ENCODE data around the gene PPCDC. TPM values are rescaled to one million over a fixed set of nuclear protein-coding genes. Genes with fewer than 3 reads are reported as not detected.

PPCDC gene
- polyA plus RNA-seq, 3 donors, result 14.2 to 33.7 (median 18.7) TPM

DNA sequence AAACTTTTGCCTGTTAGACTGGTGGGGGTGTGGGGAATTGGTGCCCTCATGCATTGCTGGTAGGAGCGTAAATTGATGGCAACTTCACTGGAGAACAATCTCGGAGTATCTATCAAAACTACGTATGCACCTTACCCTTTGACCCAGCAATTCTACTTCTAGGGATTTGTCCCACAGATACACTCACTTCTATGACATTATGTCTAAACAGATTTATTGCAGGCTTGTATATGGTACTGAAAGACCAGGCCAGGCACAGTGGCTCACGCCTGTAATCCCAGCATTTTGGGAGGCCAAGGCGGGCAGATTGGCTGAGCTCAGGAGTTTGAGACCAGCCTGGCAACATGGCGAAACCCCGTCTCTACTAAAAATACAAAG lies 30.3 kb downstream of the PPCDC start:
- H3K4me1 ChIP-seq (ENCODE audit: control insufficient read depth in 1 of 2, insufficient read depth in 2 of 2, low read length in 2 of 2), result peaks cover 29 to 48% of the 10 kb centered on the region in 2 donors
- H3K27me3 ChIP-seq (ENCODE audit: control insufficient read depth in 2 of 2, insufficient read depth in 2 of 2, low read length in 2 of 2), result no peaks in the 10 kb centered on the region
- H3K4me1 Mint-ChIP-seq, result peaks cover 46% of the 10 kb centered on the region
- no peak overlapping the region for H3K4me2 ChIP-seq (replicated peaks; ENCODE audit: extremely low read depth, low read length, poor library complexity, severe bottlenecking)
- no peak for DNase-seq
- H3K9me3 ChIP-seq (replicated peaks in 1 of 2; ENCODE audit: control insufficient read depth in 1 of 2, insufficient read depth in 1 of 2, low read length in 2 of 2), result no peaks in the 10 kb centered on the region
- H3K4me3 Mint-ChIP-seq, result no peak overlapping the region
- TF ChIP-seq, protein P1, sequence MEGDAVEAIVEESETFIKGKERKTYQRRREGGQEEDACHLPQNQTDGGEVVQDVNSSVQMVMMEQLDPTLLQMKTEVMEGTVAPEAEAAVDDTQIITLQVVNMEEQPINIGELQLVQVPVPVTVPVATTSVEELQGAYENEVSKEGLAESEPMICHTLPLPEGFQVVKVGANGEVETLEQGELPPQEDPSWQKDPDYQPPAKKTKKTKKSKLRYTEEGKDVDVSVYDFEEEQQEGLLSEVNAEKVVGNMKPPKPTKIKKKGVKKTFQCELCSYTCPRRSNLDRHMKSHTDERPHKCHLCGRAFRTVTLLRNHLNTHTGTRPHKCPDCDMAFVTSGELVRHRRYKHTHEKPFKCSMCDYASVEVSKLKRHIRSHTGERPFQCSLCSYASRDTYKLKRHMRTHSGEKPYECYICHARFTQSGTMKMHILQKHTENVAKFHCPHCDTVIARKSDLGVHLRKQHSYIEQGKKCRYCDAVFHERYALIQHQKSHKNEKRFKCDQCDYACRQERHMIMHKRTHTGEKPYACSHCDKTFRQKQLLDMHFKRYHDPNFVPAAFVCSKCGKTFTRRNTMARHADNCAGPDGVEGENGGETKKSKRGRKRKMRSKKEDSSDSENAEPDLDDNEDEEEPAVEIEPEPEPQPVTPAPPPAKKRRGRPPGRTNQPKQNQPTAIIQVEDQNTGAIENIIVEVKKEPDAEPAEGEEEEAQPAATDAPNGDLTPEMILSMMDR (IDR thresholded peaks at IDR 0.05), result no peak
- H3K27ac Mint-ChIP-seq, result no peak overlapping the region
- H3K4me3 ChIP-seq (replicated peaks in 1 of 3; ENCODE audit: low read depth in 2 of 3, low read length in 3 of 3), result no peak overlapping the region
- no peaks in the 10 kb centered on the region for H4K20me1 ChIP-seq (ENCODE audit: insufficient read depth, low read length)
- intact Hi-C loops (cut with micrococcal nuclease), result no loop called here
- 88% methylated on average over 2 of the region's 7 CpGs for WGBS (ENCODE audit: insufficient coverage)
- peaks cover 25 to 30% of the 10 kb centered on the region in 2 donors for H3K36me3 Mint-ChIP-seq
- H2AFZ ChIP-seq (ENCODE audit: insufficient read depth, low read depth, low read length, poor library complexity, severe bottlenecking), result no peak overlapping the region
- H3K79me2 ChIP-seq (ENCODE audit: insufficient read depth, low read length), result no peaks in the 10 kb centered on the region
- H3K27me3 Mint-ChIP-seq (ENCODE audit: low read depth in 3 of 3), result peaks cover 0 to 4% (median 2%) of the 10 kb centered on the region in 3 donors
- peaks cover 8 to 18% of the 10 kb centered on the region in 2 donors for H3K36me3 ChIP-seq (replicated peaks in 1 of 2; ENCODE audit: control insufficient read depth in 1 of 2, insufficient read depth in 2 of 2, low read length in 2 of 2)
- no peaks in the 10 kb centered on the region for H3K9me3 Mint-ChIP-seq
- H3K27ac ChIP-seq (ENCODE audit: low read depth in 1 of 2, low read length in 2 of 2), result no peak overlapping the region
- no peak overlapping the region for H3K9ac ChIP-seq (ENCODE audit: insufficient read depth, low read length, poor library complexity, severe bottlenecking)

DNA sequence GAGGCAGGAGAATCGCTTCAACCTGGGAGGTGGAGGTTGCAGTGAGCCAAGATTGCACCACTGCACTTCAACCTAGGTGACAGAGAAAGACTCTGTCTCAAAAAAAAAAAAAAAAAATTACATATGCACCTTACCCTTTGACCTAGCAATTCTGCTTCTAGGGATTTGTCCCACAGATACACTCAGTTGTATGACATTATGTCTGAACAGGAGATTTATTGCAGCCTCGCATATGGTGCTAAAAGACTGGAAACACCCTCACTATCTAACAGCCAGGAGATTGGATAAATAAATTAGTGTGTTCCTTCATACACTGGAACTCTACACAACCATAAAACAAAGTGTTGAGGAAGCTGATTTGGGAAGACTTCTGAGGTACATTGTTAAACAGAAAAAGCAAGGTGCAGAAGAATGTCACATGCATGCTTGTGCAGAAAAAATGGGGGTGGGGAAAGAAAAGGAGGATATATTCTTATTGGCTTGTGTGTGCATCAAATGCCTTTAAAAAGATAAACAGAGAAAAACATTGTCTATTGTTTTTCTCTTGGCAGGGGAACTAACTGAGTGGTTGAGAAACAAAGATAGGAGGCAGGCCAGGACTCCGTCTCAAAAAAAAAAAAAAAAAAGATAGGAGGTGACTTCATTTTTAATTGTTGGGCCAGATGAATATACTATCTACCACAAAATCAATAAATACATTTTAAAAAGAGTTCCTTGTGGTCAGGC lies 30.9 kb downstream of the PPCDC start:
- intact Hi-C loops (cut with micrococcal nuclease), result no loop called here
- H3K27ac ChIP-seq (ENCODE audit: low read depth in 1 of 2, low read length in 2 of 2), result no peak overlapping the region
- no peak overlapping the region for H3K27ac Mint-ChIP-seq

More for the DNA sequence above, 30.9 kb downstream of the PPCDC start:
- H3K79me2 ChIP-seq (ENCODE audit: insufficient read depth, low read length), result no peaks in the 10 kb centered on the region
- peak overlapping the region in 1 of 2 donors; percentile 8 for H3K4me3 Mint-ChIP-seq
- H3K4me3 ChIP-seq (replicated peaks in 1 of 3; ENCODE audit: low read depth in 2 of 3, low read length in 3 of 3), result no peak overlapping the region
- H3K27me3 Mint-ChIP-seq (ENCODE audit: low read depth in 3 of 3), result peaks cover 0 to 4% (median 2%) of the 10 kb centered on the region in 3 donors
- WGBS (ENCODE audit: insufficient coverage), result 100% methylated on average over 1 of the region's 3 CpGs
- no peak for DNase-seq
- H3K36me3 ChIP-seq (replicated peaks in 1 of 2; ENCODE audit: control insufficient read depth in 1 of 2, insufficient read depth in 2 of 2, low read length in 2 of 2), result peaks cover 3 to 12% of the 10 kb centered on the region in 2 donors
- H3K4me1 ChIP-seq (ENCODE audit: control insufficient read depth in 1 of 2, insufficient read depth in 2 of 2, low read length in 2 of 2), result peaks cover 24 to 42% of the 10 kb centered on the region in 2 donors
- TF ChIP-seq, protein P1 (IDR thresholded peaks at IDR 0.05), result no peak
- H3K4me2 ChIP-seq (replicated peaks; ENCODE audit: extremely low read depth, low read length, poor library complexity, severe bottlenecking), result no peak overlapping the region
- no peak overlapping the region for H3K9ac ChIP-seq (ENCODE audit: insufficient read depth, low read length, poor library complexity, severe bottlenecking)
- no peaks in the 10 kb centered on the region for H3K9me3 Mint-ChIP-seq
- H3K9me3 ChIP-seq (replicated peaks in 1 of 2; ENCODE audit: control insufficient read depth in 1 of 2, insufficient read depth in 1 of 2, low read length in 2 of 2), result no peaks in the 10 kb centered on the region
- peaks cover 40% of the 10 kb centered on the region for H3K4me1 Mint-ChIP-seq
- H3K27me3 ChIP-seq (ENCODE audit: control insufficient read depth in 2 of 2, insufficient read depth in 2 of 2, low read length in 2 of 2), result no peaks in the 10 kb centered on the region
- H2AFZ ChIP-seq (ENCODE audit: insufficient read depth, low read depth, low read length, poor library complexity, severe bottlenecking), result no peak overlapping the region
- no peaks in the 10 kb centered on the region for H4K20me1 ChIP-seq (ENCODE audit: insufficient read depth, low read length)
- H3K36me3 Mint-ChIP-seq, result peaks cover 19 to 24% of the 10 kb centered on the region in 2 donors

Measured in CD14-positive monocyte (primary cell).